ENCODE data around the gene BAIAP2L2.
"Not testable (repeated sequence)": the region's sequence is repeated elsewhere in the genome, so short reads cannot be mapped to it uniquely, and the experiment has no call there.

The BAIAP2L2 gene

DNA sequence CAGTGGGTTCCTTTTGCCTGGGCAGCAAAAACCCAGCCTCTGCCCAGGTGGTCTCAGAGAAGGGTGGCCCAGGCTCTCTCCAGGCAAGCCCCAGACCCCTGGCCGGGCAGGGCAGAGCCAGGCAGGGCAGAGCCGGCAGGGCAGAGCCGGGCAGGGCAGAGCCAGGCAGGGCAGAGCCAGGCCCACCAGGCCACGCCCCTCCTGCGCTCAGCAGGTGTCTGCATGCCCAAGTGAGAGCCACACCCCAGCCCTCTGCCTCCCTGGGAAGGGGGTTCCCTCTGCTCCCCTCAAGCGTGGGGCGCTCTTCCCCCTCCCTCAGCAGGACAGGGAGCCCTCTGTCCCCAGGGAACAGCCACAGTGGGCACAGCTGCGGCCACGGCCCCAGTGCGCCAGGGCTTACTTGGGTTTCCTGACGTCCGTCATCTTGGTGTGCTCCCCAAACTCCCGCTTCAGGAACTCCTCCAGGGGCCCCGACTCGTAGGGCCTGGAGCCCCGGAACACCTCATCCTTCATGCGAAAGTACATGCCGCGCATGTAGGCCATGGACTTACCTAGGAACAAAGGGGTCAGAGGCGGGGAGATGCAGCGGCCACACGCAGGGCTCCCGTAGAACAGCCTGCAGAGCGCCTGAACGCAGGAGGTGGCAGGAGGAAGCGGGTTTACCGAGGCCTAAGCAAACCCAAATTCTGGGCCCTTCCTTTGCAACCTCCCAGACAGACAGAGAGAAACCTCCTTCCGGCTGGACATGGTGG, 10.1 kb upstream of the BAIAP2L2 start:
- TF ChIP-seq, protein P1, sequence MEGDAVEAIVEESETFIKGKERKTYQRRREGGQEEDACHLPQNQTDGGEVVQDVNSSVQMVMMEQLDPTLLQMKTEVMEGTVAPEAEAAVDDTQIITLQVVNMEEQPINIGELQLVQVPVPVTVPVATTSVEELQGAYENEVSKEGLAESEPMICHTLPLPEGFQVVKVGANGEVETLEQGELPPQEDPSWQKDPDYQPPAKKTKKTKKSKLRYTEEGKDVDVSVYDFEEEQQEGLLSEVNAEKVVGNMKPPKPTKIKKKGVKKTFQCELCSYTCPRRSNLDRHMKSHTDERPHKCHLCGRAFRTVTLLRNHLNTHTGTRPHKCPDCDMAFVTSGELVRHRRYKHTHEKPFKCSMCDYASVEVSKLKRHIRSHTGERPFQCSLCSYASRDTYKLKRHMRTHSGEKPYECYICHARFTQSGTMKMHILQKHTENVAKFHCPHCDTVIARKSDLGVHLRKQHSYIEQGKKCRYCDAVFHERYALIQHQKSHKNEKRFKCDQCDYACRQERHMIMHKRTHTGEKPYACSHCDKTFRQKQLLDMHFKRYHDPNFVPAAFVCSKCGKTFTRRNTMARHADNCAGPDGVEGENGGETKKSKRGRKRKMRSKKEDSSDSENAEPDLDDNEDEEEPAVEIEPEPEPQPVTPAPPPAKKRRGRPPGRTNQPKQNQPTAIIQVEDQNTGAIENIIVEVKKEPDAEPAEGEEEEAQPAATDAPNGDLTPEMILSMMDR (IDR thresholded peaks at IDR 0.05) = no peak
- TF ChIP-seq ZFX (IDR thresholded peaks at IDR 0.05; ENCODE audit: borderline replicate concordance) = no peak
- no peak overlapping the region for H3K27ac ChIP-seq

DNA sequence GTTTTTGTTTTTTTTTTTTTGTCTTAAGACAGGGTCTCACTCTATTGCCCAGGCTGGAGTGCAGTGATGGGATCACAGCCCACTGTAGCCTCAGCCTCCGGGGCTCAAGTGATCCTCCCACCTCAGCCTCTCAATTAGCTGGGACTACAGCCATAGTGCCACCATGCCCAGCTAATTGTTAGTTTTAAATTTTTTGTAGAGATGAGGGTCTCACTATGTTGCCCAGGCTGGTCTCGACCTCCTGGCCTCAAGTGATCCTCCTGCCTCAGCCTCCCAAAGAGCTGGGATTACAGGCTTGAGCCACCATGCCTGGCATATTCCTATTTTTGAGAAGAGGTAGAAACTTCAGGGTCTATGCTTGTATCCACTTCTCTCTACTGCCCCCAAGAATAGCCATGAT, 8.3 kb upstream of the BAIAP2L2 start:
- not testable (repeated sequence) for H3K27ac ChIP-seq

- TF ChIP-seq, protein P1 (IDR thresholded peaks at IDR 0.05) = no peak
- TF ChIP-seq ZFX (IDR thresholded peaks at IDR 0.05; ENCODE audit: borderline replicate concordance) = no peak
- no peak overlapping the region for H3K27ac ChIP-seq
Measured at GRCh38 chr22:38118182-38118581, 7.7 kb upstream of the BAIAP2L2 start.

DNA sequence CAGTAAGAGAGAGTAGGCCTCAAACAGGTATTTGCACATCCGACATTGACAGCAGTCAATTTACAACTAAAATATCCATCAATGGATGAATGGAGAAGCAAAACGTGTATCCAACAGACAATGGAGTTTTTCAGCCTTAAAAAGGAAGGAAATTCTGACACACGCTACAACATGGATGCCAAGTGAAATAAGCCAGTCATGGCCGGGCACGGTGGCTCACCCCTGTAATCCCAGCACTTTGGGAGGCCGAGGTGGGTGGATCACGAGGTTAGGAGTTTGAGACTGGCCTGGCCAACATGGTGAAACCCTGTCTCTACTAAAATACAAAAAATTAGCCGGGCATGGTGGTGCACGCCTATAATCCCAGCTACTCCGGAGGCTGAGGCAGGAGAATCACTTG, 7.1 kb upstream of the BAIAP2L2 start:
- not testable (repeated sequence) for H3K27ac ChIP-seq

- H3K27ac ChIP-seq = no peak overlapping the region
- no peak for TF ChIP-seq ZFX (IDR thresholded peaks at IDR 0.05; ENCODE audit: borderline replicate concordance)
Measured at GRCh38 chr22:38115423-38116205, 5.1 kb upstream of the BAIAP2L2 start.

DNA sequence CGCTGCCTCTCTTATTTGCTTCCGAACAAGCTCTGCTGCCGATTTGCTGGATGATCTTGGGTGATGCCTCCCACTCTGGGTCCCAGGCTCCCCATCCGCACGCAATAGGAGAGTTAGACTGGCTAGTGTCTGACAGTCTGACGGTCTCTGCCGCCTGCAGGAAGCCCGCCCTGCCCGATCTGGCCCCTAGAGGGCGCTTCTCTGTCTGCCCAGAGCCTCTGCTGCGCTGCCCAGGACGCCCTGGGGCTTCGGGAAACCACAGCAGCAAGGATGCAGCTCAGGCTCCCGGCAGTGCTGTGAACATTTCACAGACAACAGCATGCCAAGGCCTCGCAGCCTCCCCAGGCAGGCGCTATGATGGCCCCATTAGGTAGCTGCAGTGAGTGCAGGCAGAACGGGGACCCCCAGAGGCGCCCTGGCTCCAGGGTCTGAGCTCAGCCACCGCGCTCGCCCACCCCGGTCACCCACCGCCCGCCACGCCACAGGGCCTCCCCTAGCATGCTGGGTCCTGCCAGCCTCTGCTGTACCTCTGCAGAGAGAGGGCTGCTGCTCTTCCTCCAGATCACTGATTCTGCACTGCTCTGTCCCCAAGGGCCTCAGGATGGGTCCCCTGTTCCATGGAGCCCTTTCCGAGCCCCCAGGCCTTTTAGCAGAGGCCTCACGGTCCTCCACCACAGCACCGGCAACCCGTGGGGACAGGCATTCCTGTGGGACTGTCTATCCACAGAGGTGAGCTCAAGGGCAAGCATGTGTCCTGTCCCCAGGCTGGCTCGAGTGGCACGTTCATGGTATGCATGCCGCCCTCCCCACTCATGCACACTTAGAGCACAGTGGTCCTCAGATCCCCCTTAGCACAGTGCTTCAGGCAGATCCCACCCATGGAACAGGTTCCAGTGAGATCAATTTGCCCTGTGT, 4.3 kb upstream of the BAIAP2L2 start:
- TF ChIP-seq, protein P1 (IDR thresholded peaks at IDR 0.05) = peak; percentile 97
- TF ChIP-seq ZFX (IDR thresholded peaks at IDR 0.05; ENCODE audit: borderline replicate concordance) = no peak
- H3K27ac ChIP-seq = peak overlapping the region; percentile 17; the same call in 1 of the 2 replicates

DNA sequence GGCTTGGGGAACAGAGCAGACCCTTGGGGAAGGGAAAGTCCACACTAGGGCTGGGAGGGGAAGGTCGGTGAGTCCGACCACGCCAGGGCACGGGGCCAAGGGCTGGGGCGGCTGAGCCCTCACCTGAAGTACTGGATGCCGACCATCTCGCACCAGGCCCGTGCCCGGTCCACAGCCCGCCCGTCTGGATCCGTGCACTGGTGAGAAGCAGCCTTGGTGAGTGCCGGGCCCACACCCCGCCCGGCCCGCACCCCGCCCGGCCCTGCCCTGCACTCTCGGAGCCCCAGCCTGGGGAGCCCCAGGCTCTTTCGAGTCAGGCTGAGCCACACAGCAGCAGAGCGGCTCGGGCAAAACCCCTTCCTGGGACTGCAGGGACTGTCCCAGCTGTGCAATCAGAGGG, 1.9 kb upstream of the BAIAP2L2 start:
- peak overlapping the region; percentile 97 for H3K27ac ChIP-seq
- TF ChIP-seq ZFX (IDR thresholded peaks at IDR 0.05; ENCODE audit: borderline replicate concordance) = no peak
- TF ChIP-seq, protein P1 (IDR thresholded peaks at IDR 0.05) = no peak

GRCh38 chr22:38111925-38112355, 1.5 kb upstream of the BAIAP2L2 start:
- peak overlapping the region; percentile 97 for H3K27ac ChIP-seq
- TF ChIP-seq, protein P1 (IDR thresholded peaks at IDR 0.05) = no peak
- TF ChIP-seq ZFX (IDR thresholded peaks at IDR 0.05; ENCODE audit: borderline replicate concordance) = no peak

Data from 22Rv1 (cell line).